ENCODE measurements around the gene AIFM3. TPM values are rescaled to one million over a fixed set of nuclear protein-coding genes. Genes with fewer than 3 reads are reported as not detected.

AIFM3 gene
- polyA plus RNA-seq, 2 of the 4 experiments (the other 2 are of a cell fraction), result 1.4 to 3.6 TPM

GRCh38 chr22:21030032-21030431 lies 63.0 kb downstream of the AIFM3 start:
- no peak for FAIRE-seq
- CTCF ChIA-PET, result interaction anchor here (2.4 kb wide), 1 partner anchor 8 kb away, joined by 6 read pairs; no protein-coding TSS in a partner anchor
- no peaks in the 10 kb centered on the region for H3K4me1 ChIP-seq
- ATAC-seq, result no peak
- no peak overlapping the region for H3K4me2 ChIP-seq
- H3K9me3 ChIP-seq, result no peaks in the 10 kb centered on the region
- POLR2A ChIA-PET, result no interaction called here
- DNase-seq (ENCODE audit: low read depth in 1 of 2, low spot score in 1 of 2), result no peak
- TF ChIP-seq, protein P1, sequence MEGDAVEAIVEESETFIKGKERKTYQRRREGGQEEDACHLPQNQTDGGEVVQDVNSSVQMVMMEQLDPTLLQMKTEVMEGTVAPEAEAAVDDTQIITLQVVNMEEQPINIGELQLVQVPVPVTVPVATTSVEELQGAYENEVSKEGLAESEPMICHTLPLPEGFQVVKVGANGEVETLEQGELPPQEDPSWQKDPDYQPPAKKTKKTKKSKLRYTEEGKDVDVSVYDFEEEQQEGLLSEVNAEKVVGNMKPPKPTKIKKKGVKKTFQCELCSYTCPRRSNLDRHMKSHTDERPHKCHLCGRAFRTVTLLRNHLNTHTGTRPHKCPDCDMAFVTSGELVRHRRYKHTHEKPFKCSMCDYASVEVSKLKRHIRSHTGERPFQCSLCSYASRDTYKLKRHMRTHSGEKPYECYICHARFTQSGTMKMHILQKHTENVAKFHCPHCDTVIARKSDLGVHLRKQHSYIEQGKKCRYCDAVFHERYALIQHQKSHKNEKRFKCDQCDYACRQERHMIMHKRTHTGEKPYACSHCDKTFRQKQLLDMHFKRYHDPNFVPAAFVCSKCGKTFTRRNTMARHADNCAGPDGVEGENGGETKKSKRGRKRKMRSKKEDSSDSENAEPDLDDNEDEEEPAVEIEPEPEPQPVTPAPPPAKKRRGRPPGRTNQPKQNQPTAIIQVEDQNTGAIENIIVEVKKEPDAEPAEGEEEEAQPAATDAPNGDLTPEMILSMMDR (IDR thresholded peaks at IDR 0.05), result no peak
- TF ChIP-seq HOXB5 (CRISPR knock-in tag; IDR thresholded peaks at IDR 0.05) (no peak), CBX8 (IDR thresholded peaks at IDR 0.05) (no peak), CHD2 (IDR thresholded peaks at IDR 0.05; ENCODE audit: low read length, partially characterized antibody) (no peak), EHMT2 (IDR thresholded peaks at IDR 0.05; ENCODE audit: low read depth) (no peak), POLR2A (IDR thresholded peaks at IDR 0.05; ENCODE audit: low read length) (no peak), ESRRA (IDR thresholded peaks at IDR 0.05; ENCODE audit: borderline replicate concordance, low read length) (no peak), REST (IDR thresholded peaks at IDR 0.05) (no peak), MAFK (IDR thresholded peaks at IDR 0.05; ENCODE audit: partially characterized antibody) (no peak), BHLHE40 (IDR thresholded peaks at IDR 0.05; ENCODE audit: low read depth, low read length) (no peak), KDM5A (IDR thresholded peaks at IDR 0.05) (no peak), JUNB (IDR thresholded peaks at IDR 0.05) (no peak), CEBPB (IDR thresholded peaks at IDR 0.05) (no peak), MYC (IDR thresholded peaks at IDR 0.05; ENCODE audit: borderline replicate concordance, low read length) (no peak), HOXB13 (CRISPR knock-in tag; IDR thresholded peaks at IDR 0.05; ENCODE audit: low read depth) (no peak)
- TF ChIP-seq, protein P2, sequence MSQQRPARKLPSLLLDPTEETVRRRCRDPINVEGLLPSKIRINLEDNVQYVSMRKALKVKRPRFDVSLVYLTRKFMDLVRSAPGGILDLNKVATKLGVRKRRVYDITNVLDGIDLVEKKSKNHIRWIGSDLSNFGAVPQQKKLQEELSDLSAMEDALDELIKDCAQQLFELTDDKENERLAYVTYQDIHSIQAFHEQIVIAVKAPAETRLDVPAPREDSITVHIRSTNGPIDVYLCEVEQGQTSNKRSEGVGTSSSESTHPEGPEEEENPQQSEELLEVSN (IDR thresholded peaks at IDR 0.05; ENCODE audit: borderline replicate concordance, low read depth), result no peak
- TF ChIP-seq, protein P3, sequence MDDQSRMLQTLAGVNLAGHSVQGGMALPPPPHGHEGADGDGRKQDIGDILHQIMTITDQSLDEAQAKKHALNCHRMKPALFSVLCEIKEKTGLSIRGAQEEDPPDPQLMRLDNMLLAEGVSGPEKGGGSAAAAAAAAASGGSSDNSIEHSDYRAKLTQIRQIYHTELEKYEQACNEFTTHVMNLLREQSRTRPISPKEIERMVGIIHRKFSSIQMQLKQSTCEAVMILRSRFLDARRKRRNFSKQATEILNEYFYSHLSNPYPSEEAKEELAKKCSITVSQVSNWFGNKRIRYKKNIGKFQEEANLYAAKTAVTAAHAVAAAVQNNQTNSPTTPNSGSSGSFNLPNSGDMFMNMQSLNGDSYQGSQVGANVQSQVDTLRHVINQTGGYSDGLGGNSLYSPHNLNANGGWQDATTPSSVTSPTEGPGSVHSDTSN (IDR thresholded peaks at IDR 0.05), result no peak
- 47% methylated on average over 13 of the region's 15 CpGs for WGBS (ENCODE audit: missing lambda C conversion rate)
- no peak overlapping the region for H3K4me3 ChIP-seq
- no peak overlapping the region for H3K27ac ChIP-seq

Other genes starting within 250 kb of the AIFM3 start
- not detected in 2 replicates for gene SERPIND1, start 193.1 kb upstream of the AIFM3 start, polyA plus RNA-seq (2011; rRNA removed)
- gene SERPIND1, start 193.1 kb upstream of the AIFM3 start, polyA plus RNA-seq (2017; fragmentation: RNase III; extraction: RNeasy Plus Mini Kit Qiagen cat#74134 plus additional on column Dnase treatment), result not detected in 3 replicates
- gene PI4KA, start 108.4 kb upstream of the AIFM3 start, polyA plus RNA-seq (2011; rRNA removed), result 14.4 and 22.6 TPM in 2 replicates
- 20.6 to 21.9 TPM (median 21.3 TPM) in 3 replicates for gene PI4KA, start 108.4 kb upstream of the AIFM3 start, polyA plus RNA-seq (2017; fragmentation: RNase III; extraction: RNeasy Plus Mini Kit Qiagen cat#74134 plus additional on column Dnase treatment)
- gene SNAP29, start 108.2 kb upstream of the AIFM3 start, polyA plus RNA-seq (2011; rRNA removed), result 20.1 and 23.4 TPM in 2 replicates
- gene SNAP29, start 108.2 kb upstream of the AIFM3 start, polyA plus RNA-seq (2017; fragmentation: RNase III; extraction: RNeasy Plus Mini Kit Qiagen cat#74134 plus additional on column Dnase treatment), result 13.4 to 14.2 TPM (median 13.8 TPM) in 3 replicates
- 21.4 and 28.9 TPM in 2 replicates for gene CRKL, start 49.8 kb upstream of the AIFM3 start, polyA plus RNA-seq (2011; rRNA removed)
- 20.6 to 22.8 TPM (median 22.2 TPM) in 3 replicates for gene CRKL, start 49.8 kb upstream of the AIFM3 start, polyA plus RNA-seq (2017; fragmentation: RNase III; extraction: RNeasy Plus Mini Kit Qiagen cat#74134 plus additional on column Dnase treatment)
- gene LZTR1, start 15.0 kb downstream of the AIFM3 start, polyA plus RNA-seq (2011; rRNA removed), result 14.1 and 14.4 TPM in 2 replicates
- 22.3 to 23.5 TPM (median 22.6 TPM) in 3 replicates for gene LZTR1, start 15.0 kb downstream of the AIFM3 start, polyA plus RNA-seq (2017; fragmentation: RNase III; extraction: RNeasy Plus Mini Kit Qiagen cat#74134 plus additional on column Dnase treatment)
- 15.5 and 15.9 TPM in 2 replicates for gene THAP7, start 34.9 kb downstream of the AIFM3 start, polyA plus RNA-seq (2011; rRNA removed)
- 18.4 to 22.7 TPM (median 19.7 TPM) in 3 replicates for gene THAP7, start 34.9 kb downstream of the AIFM3 start, polyA plus RNA-seq (2017; fragmentation: RNase III; extraction: RNeasy Plus Mini Kit Qiagen cat#74134 plus additional on column Dnase treatment)
- 0.62 and 0.67 TPM in 2 replicates for gene P2RX6, start 47.9 kb downstream of the AIFM3 start, polyA plus RNA-seq (2011; rRNA removed)
- gene P2RX6, start 47.9 kb downstream of the AIFM3 start, polyA plus RNA-seq (2017; fragmentation: RNase III; extraction: RNeasy Plus Mini Kit Qiagen cat#74134 plus additional on column Dnase treatment), result 0.92 to 1.6 TPM (median 1.1 TPM) in 3 replicates
- not detected in 2 replicates for gene SLC7A4, start 65.3 kb downstream of the AIFM3 start, polyA plus RNA-seq (2011; rRNA removed)
- not detected in 3 replicates for gene SLC7A4, start 65.3 kb downstream of the AIFM3 start, polyA plus RNA-seq (2017; fragmentation: RNase III; extraction: RNeasy Plus Mini Kit Qiagen cat#74134 plus additional on column Dnase treatment)
- 0.05 and 0.08 TPM in 2 replicates for gene LRRC74B, start 78.7 kb downstream of the AIFM3 start, polyA plus RNA-seq (2011; rRNA removed)
- 0.04 to 0.10 TPM (median 0.05 TPM) in 3 replicates for gene LRRC74B, start 78.7 kb downstream of the AIFM3 start, polyA plus RNA-seq (2017; fragmentation: RNase III; extraction: RNeasy Plus Mini Kit Qiagen cat#74134 plus additional on column Dnase treatment)

Data from A549 (cell line).